Stomach (tissue), 9 donors: Measurements from ENCODE around the gene SLC38A9. TPM values are rescaled to one million over a fixed set of nuclear protein-coding genes. Genes with fewer than 3 reads are reported as not detected.

Experiments used
- DNase-seq, 2 donors: peaks; one replicate each; pipeline versions ENCODE4 v3.0.0 to v3.0.0-alpha.2; 2013 to 2019
- H3K27ac ChIP-seq, 5 donors: fragments of 200-600 bp in 4 of 5; sonication (generic) in 4 of 5; one replicate each; pipeline ENCODE4 v1.5.1; 2013 to 2019; ENCODE audit warnings: mild to moderate bottlenecking in 1 of 5, moderate library complexity in 1 of 5
- H3K27me3 ChIP-seq, 3 donors: fragments of 200-600 bp; sonication (generic); one replicate each; pipeline ENCODE4 v1.5.1; 2017 to 2019; ENCODE audit warnings: mixed run types in 1 of 3
- H3K36me3 ChIP-seq, 4 donors: fragments of 200-600 bp; sonication (generic); 1 replicate in 3 of 4; 2 replicates in 1 of 4; pipeline ENCODE4 v1.5.1; 2016 to 2019
- H3K4me1 ChIP-seq, 4 donors: fragments of 200-600 bp; sonication (generic); one replicate each; pipeline ENCODE4 v1.5.1; 2016 to 2019
- H3K4me3 ChIP-seq, 4 donors: fragments of 200-600 bp; sonication (generic) in 3 of 4; one replicate each; pipeline ENCODE4 v1.5.1; 2016 to 2019; ENCODE audit warnings: mild to moderate bottlenecking in 1 of 4
- H3K9me3 ChIP-seq, 4 donors: fragments of 200-600 bp; sonication (generic); one replicate each; pipeline ENCODE4 v1.5.1; 2016 to 2019
- CTCF ChIP-seq, 7 experiments: fragments of 450-650 bp in 4 of 7; fragments of 200-600 bp in 3 of 7; sonication (generic) in 3 of 7; IDR thresholded peaks; one replicate each; pipeline ENCODE4 v1.5.1; 2016 to 2019; ENCODE audit warnings: antibody characterized with exemption in 7 of 7, control low read depth in 2 of 7, mild to moderate bottlenecking in 1 of 7
- EP300 ChIP-seq: sonication (generic); formaldehyde crosslinking; IDR thresholded peaks from one replicate; pipeline ENCODE4 v1.6.1; 2017; ENCODE audit warnings: antibody characterized with exemption
- POLR2A ChIP-seq, 4 donors: fragments of 450-650 bp; IDR thresholded peaks; one replicate each; pipeline ENCODE4 v1.6.1; 2016; ENCODE audit warnings: antibody characterized with exemption in 4 of 4, control low read depth in 2 of 4, mild to moderate bottlenecking in 1 of 4, moderate library complexity in 1 of 4
- POLR2AphosphoS5 ChIP-seq, 3 donors: sonication (generic); formaldehyde crosslinking; IDR thresholded peaks; one replicate each; pipeline ENCODE4 v1.6.1; 2016; ENCODE audit warnings: antibody characterized with exemption in 3 of 3
- WGBS, 5 donors: extraction: QIAGEN DNeasy Blood & Tissue Kit in 3 of 5; methylation state at CpG; one replicate each; pipeline versions ENCODE4 v1.1.5 to v1.1.7; 2013 to 2018; 5-methylcytosine and 5-hydroxymethylcytosine counted together
- intact Hi-C: fragments of 100-400 bp; cut with DNase I; formaldehyde crosslinking; loops from one replicate; pipeline ENCODE4 v1.15.1; 2023; ENCODE audit warnings: low total_unique reads
- polyA plus RNA-seq, 3 donors: library from polyadenylated mRNA; stranded (reverse); fragments of 200-250 nt; gene quantifications; one replicate each; pipeline ENCODE4 v1.2.3, GENCODE V29; 2013
- total RNA-seq, 5 donors: library from RNA; depleted of rRNA; stranded (reverse); fragments of >200 nt; gene quantifications; one replicate each; pipeline versions ENCODE4 v1.1.0 to v1.2.3, GENCODE V29; 2014 to 2016
- donor health status: healthy with polysubstance abuse.
- donor health status: Bipolar disorder and iron deficiency.
- donor health status: healthy.

The SLC38A9 gene
- total and polyA plus RNA-seq, 8 donors = 3.7 to 120 (median 8.6) TPM

GRCh38 chr5:55680353-55680752 is 31.8 kb downstream of the SLC38A9 start:
- no peaks in the 10 kb centered on the region for H3K27me3 ChIP-seq
- peak overlapping the region in 1 of 5 donors; percentile 4 for H3K27ac ChIP-seq
- H3K4me3 ChIP-seq = no peak overlapping the region
- TF ChIP-seq POLR2A (IDR thresholded peaks at IDR 0.05) (no peak), EP300 (no peak), CTCF (IDR thresholded peaks at IDR 0.05) (no peak), POLR2AphosphoS5 (IDR thresholded peaks at IDR 0.05) (no peak)
- H3K9me3 ChIP-seq = no peaks in the 10 kb centered on the region
- H3K36me3 ChIP-seq = no peaks in the 10 kb centered on the region
- H3K4me1 ChIP-seq = peaks cover 0 to 30% (median 13%) of the 10 kb centered on the region in 4 donors
- no peak for DNase-seq
- 68 to 85% (median 73%) methylated on average over 2 of the region's 2 CpGs for WGBS, 5 donors
- intact Hi-C loops = no loop called here

GRCh38 chr5:55679556-55679955 is 32.6 kb downstream of the SLC38A9 start:
- TF ChIP-seq CTCF (IDR thresholded peaks at IDR 0.05) = no peak
- TF ChIP-seq POLR2AphosphoS5 (IDR thresholded peaks at IDR 0.05) = no peak
- no peak for TF ChIP-seq POLR2A (IDR thresholded peaks at IDR 0.05)
- no peak for TF ChIP-seq EP300
- WGBS, 5 donors = 6 to 88% (median 46%) methylated on average over 1 of the region's 1 CpG
- no peaks in the 10 kb centered on the region for H3K36me3 ChIP-seq
- H3K9me3 ChIP-seq = no peaks in the 10 kb centered on the region
- peaks cover 0 to 38% (median 17%) of the 10 kb centered on the region in 4 donors for H3K4me1 ChIP-seq
- no peak overlapping the region for H3K27ac ChIP-seq
- H3K27me3 ChIP-seq = no peaks in the 10 kb centered on the region
- DNase-seq = no peak
- no peak overlapping the region for H3K4me3 ChIP-seq
- intact Hi-C loops = no loop called here

- H3K27ac ChIP-seq = peak overlapping the region in 2 of 5 donors; percentile 13 to 14
- DNase-seq = no peak
- H3K4me3 ChIP-seq = no peak overlapping the region
- TF ChIP-seq EP300 (no peak), POLR2A (IDR thresholded peaks at IDR 0.05) (no peak), CTCF (IDR thresholded peaks at IDR 0.05) (no peak), POLR2AphosphoS5 (IDR thresholded peaks at IDR 0.05) (no peak)
- intact Hi-C loops = no loop called here
- no peaks in the 10 kb centered on the region for H3K9me3 ChIP-seq
- H3K4me1 ChIP-seq = peaks cover 0 to 26% (median 13%) of the 10 kb centered on the region in 4 donors
- peaks cover 0 to 7% (median 0%) of the 10 kb centered on the region in 4 donors for H3K36me3 ChIP-seq
- 19 to 41% (median 34%) methylated on average over 1 of the region's 1 CpG for WGBS, 5 donors
- H3K27me3 ChIP-seq = no peaks in the 10 kb centered on the region
Measured at GRCh38 chr5:55675119-55675518, 37.0 kb downstream of the SLC38A9 start.

GRCh38 chr5:55674340-55674739 is 37.8 kb downstream of the SLC38A9 start:
- H3K27ac ChIP-seq = no peak overlapping the region
- intact Hi-C loops = no loop called here
- H3K27me3 ChIP-seq = no peaks in the 10 kb centered on the region
- H3K36me3 ChIP-seq = peaks cover 0 to 7% (median 0%) of the 10 kb centered on the region in 4 donors
- peaks cover 0 to 23% (median 10%) of the 10 kb centered on the region in 4 donors for H3K4me1 ChIP-seq
- H3K9me3 ChIP-seq = no peaks in the 10 kb centered on the region
- 47 to 83% (median 65%) methylated on average over 2 of the region's 2 CpGs for WGBS, 5 donors
- TF ChIP-seq CTCF (IDR thresholded peaks at IDR 0.05) = no peak
- no peak for TF ChIP-seq POLR2A (IDR thresholded peaks at IDR 0.05)
- TF ChIP-seq POLR2AphosphoS5 (IDR thresholded peaks at IDR 0.05) = no peak
- no peak for TF ChIP-seq EP300
- DNase-seq = no peak
- H3K4me3 ChIP-seq = no peak overlapping the region
